ENCODE data around the gene ACACA.

The ACACA gene

GRCh38 chr17:37212179-37212578 lies 194.5 kb downstream of the ACACA start:
- no peaks in the 10 kb centered on the region for H3K9me3 ChIP-seq (replicated peaks in 1 of 11)
- no peak overlapping the region for H3K4me3 ChIP-seq
- TF ChIP-seq Cebpa-rat (IDR thresholded peaks at IDR 0.05): no peak
- H3K4me2 ChIP-seq: no peak overlapping the region
- peaks cover 56 to 99% (median 93%) of the 10 kb centered on the region in 11 experiments for H3K36me3 ChIP-seq
- peaks cover 10 to 26% (median 16%) of the 10 kb centered on the region in 10 experiments for H3K4me1 ChIP-seq
- no peak overlapping the region for H3K27ac ChIP-seq
- H4K20me1 ChIP-seq: peaks cover 0 to 15% (median 3%) of the 10 kb centered on the region in 11 experiments; a peak in 6 of 22 replicates
- no peaks in the 10 kb centered on the region for H3K27me3 ChIP-seq
- no peak overlapping the region for H3K9ac ChIP-seq

DNA sequence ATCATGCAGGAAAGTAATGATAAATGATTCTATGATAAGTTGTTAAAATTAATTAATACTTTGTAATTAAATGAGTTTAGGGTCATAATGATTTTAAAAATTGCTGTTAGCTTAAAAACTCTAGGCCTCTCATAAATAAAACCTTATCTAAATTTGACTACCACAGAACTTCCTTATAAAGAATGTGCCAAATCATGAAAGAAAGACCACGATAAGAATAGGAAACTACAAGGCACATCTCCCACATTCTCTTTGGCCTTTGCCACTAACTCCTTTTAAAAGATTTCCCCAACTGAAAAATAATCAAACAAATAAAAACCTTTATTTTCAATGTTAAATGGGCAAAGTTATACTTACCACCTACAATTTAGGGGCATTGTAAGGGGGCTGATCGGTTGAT lies 195.5 kb downstream of the ACACA start:
- H3K9ac ChIP-seq: no peak overlapping the region
- peaks cover 60 to 100% (median 93%) of the 10 kb centered on the region in 11 experiments for H3K36me3 ChIP-seq
- H3K4me1 ChIP-seq: peaks cover 10 to 26% (median 16%) of the 10 kb centered on the region in 10 experiments
- TF ChIP-seq Cebpa-rat (IDR thresholded peaks at IDR 0.05): no peak
- H3K4me2 ChIP-seq: peak overlapping the region in 1 of 11 experiments; percentile 10; a peak in 3 of 22 replicates
- H3K9me3 ChIP-seq (replicated peaks in 1 of 11): no peaks in the 10 kb centered on the region
- no peak overlapping the region for H3K4me3 ChIP-seq
- H4K20me1 ChIP-seq: peaks cover 0 to 15% (median 0%) of the 10 kb centered on the region in 11 experiments; a peak in 6 of 22 replicates
- no peaks in the 10 kb centered on the region for H3K27me3 ChIP-seq
- no peak overlapping the region for H3K27ac ChIP-seq

DNA sequence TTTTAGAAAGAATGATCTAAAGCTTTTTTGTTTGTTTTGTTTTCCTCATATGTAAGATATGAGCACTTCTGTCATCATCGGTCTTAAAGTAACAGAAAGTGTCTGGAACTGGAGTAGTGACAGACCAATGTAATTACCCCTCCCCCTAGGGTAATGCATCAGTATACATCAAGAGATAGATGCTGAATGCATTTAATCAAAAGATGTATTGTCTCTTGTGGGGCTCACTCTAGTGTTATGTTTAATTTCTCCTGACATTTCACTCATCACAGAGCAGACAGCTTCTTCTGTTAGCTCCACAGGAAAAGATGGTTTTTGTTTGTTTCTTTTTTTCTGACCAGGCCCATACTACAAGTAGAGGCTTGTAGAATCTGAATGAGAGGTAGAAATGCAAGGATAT lies 199.5 kb downstream of the ACACA start:
- H3K36me3 ChIP-seq: peaks cover 70 to 98% (median 91%) of the 10 kb centered on the region in 11 experiments
- no peak overlapping the region for H3K4me2 ChIP-seq
- no peaks in the 10 kb centered on the region for H3K27me3 ChIP-seq
- H4K20me1 ChIP-seq: peaks cover 0 to 7% (median 0%) of the 10 kb centered on the region in 11 experiments; a peak in 6 of 22 replicates
- peaks cover 10 to 26% (median 16%) of the 10 kb centered on the region in 10 experiments for H3K4me1 ChIP-seq
- H3K27ac ChIP-seq: no peak overlapping the region
- no peaks in the 10 kb centered on the region for H3K9me3 ChIP-seq (replicated peaks in 1 of 11)
- H3K9ac ChIP-seq: no peak overlapping the region
- no peak for TF ChIP-seq Cebpa-rat (IDR thresholded peaks at IDR 0.05)
- no peak overlapping the region for H3K4me3 ChIP-seq

DNA sequence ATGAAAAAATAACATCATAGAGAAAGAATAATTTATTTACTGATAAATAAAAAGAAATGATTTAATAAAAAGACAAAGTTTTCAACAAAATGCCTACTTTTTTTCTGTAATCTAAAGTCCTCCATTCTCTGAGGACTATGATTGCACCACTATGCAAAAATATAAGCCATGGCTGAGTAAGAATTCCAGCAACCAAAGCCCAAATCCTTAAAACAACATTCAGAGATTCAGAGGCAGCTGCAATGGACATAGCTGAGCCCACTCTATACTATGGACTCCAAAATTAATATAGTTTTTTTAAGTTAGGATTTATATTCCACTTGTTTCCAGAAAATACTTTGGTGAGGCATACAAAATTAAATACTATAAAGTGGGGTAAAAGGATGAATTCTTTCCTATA lies 200.3 kb downstream of the ACACA start:
- peaks cover 6 to 22% (median 13%) of the 10 kb centered on the region in 10 experiments for H3K4me1 ChIP-seq
- H3K27me3 ChIP-seq: no peaks in the 10 kb centered on the region
- no peak overlapping the region for H3K27ac ChIP-seq
- no peak overlapping the region for H3K9ac ChIP-seq
- no peak for TF ChIP-seq Cebpa-rat (IDR thresholded peaks at IDR 0.05)
- no peak overlapping the region for H3K4me3 ChIP-seq
- no peak overlapping the region for H3K4me2 ChIP-seq
- peaks cover 78 to 98% (median 91%) of the 10 kb centered on the region in 11 experiments for H3K36me3 ChIP-seq
- no peaks in the 10 kb centered on the region; a peak in 3 of 22 replicates for H4K20me1 ChIP-seq
- no peaks in the 10 kb centered on the region for H3K9me3 ChIP-seq (replicated peaks in 1 of 11)

DNA sequence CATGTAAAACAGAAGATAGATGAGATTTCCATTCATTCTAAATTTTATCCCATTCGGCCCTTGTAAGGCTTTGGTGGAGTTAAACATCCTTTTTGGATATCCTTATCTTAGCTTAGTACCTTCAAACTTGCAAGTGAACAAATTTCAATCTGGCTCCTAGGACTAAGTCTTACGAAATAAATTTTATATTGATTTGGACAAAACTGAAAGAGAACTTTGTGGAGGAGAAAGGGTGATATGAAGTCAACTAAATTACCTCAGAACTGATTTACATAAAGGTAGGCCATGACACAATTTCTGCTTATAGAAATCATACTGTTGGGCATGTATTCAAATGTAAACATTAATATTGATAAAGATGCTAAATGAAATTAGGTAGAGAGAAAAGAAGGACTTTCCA lies 206.1 kb downstream of the ACACA start:
- H3K27me3 ChIP-seq: no peaks in the 10 kb centered on the region
- TF ChIP-seq Cebpa-rat (IDR thresholded peaks at IDR 0.05): no peak
- peaks cover 0 to 11% (median 0%) of the 10 kb centered on the region in 11 experiments; a peak in 3 of 22 replicates for H4K20me1 ChIP-seq
- H3K4me2 ChIP-seq: no peak overlapping the region
- H3K9ac ChIP-seq: no peak overlapping the region
- H3K4me3 ChIP-seq: no peak overlapping the region
- no peak overlapping the region for H3K27ac ChIP-seq
- peaks cover 64 to 94% (median 76%) of the 10 kb centered on the region in 11 experiments for H3K36me3 ChIP-seq
- H3K4me1 ChIP-seq: peaks cover 0 to 23% (median 5%) of the 10 kb centered on the region in 10 experiments; a peak in 9 of 20 replicates
- H3K9me3 ChIP-seq (replicated peaks in 1 of 11): no peaks in the 10 kb centered on the region

DNA sequence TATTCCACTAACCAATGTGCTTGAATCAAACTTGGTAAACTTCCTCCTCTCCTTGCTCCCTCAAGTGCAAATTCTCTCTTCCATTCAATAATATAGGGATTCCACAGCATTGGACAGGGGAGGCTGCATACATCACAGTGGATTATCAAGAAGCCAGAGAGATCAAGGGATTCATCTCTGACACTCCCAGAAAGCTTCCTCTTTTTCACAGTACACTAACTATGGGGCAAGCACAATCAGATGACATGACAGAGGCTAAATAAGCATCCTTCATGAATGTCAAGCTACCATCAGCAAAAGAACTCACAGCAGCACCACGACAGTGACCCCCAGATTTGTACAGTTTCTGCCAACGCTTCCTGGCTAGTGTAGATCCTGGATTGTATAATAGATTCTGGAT lies 209.3 kb downstream of the ACACA start:
- no peaks in the 10 kb centered on the region for H3K9me3 ChIP-seq (replicated peaks in 1 of 11)
- peaks cover 54 to 91% (median 73%) of the 10 kb centered on the region in 11 experiments for H3K36me3 ChIP-seq
- peaks cover 0 to 23% (median 5%) of the 10 kb centered on the region in 10 experiments; a peak in 9 of 20 replicates for H3K4me1 ChIP-seq
- TF ChIP-seq Cebpa-rat (IDR thresholded peaks at IDR 0.05): no peak
- no peak overlapping the region for H3K9ac ChIP-seq
- H3K27me3 ChIP-seq: no peaks in the 10 kb centered on the region
- no peak overlapping the region for H3K4me3 ChIP-seq
- H3K27ac ChIP-seq: peak overlapping the region in 1 of 11 experiments; percentile 21; a peak in 1 of 22 replicates
- H3K4me2 ChIP-seq: peak overlapping the region in 1 of 11 experiments; percentile 14; a peak in 1 of 22 replicates
- peaks cover 0 to 11% (median 0%) of the 10 kb centered on the region in 11 experiments; a peak in 2 of 22 replicates for H4K20me1 ChIP-seq

GRCh38 chr17:37194208-37194607 lies 212.4 kb downstream of the ACACA start:
- no peak overlapping the region for H3K9ac ChIP-seq
- peaks cover 60 to 91% (median 75%) of the 10 kb centered on the region in 11 experiments for H3K36me3 ChIP-seq
- no peaks in the 10 kb centered on the region for H3K27me3 ChIP-seq
- no peak for TF ChIP-seq Cebpa-rat (IDR thresholded peaks at IDR 0.05)
- H3K9me3 ChIP-seq (replicated peaks in 1 of 11): no peaks in the 10 kb centered on the region
- peaks cover 0 to 17% (median 5%) of the 10 kb centered on the region in 10 experiments; a peak in 9 of 20 replicates for H3K4me1 ChIP-seq
- peaks cover 0 to 11% (median 0%) of the 10 kb centered on the region in 11 experiments; a peak in 2 of 22 replicates for H4K20me1 ChIP-seq
- no peak overlapping the region for H3K27ac ChIP-seq
- no peak overlapping the region for H3K4me2 ChIP-seq
- no peak overlapping the region for H3K4me3 ChIP-seq

GRCh38 chr17:37191219-37191618 lies 215.4 kb downstream of the ACACA start:
- TF ChIP-seq Cebpa-rat (IDR thresholded peaks at IDR 0.05): no peak
- H3K4me3 ChIP-seq: no peak overlapping the region
- H3K4me1 ChIP-seq: no peaks in the 10 kb centered on the region
- H3K36me3 ChIP-seq: peaks cover 77 to 95% (median 89%) of the 10 kb centered on the region in 11 experiments
- no peaks in the 10 kb centered on the region for H3K9me3 ChIP-seq (replicated peaks in 1 of 11)
- no peaks in the 10 kb centered on the region for H3K27me3 ChIP-seq
- no peak overlapping the region for H3K4me2 ChIP-seq
- H3K27ac ChIP-seq: no peak overlapping the region
- H4K20me1 ChIP-seq: no peaks in the 10 kb centered on the region
- no peak overlapping the region for H3K9ac ChIP-seq

GRCh38 chr17:37190493-37190892 lies 216.1 kb downstream of the ACACA start:
- no peak overlapping the region for H3K9ac ChIP-seq
- H3K9me3 ChIP-seq (replicated peaks in 1 of 11): no peaks in the 10 kb centered on the region
- H3K4me2 ChIP-seq: no peak overlapping the region
- no peaks in the 10 kb centered on the region for H3K27me3 ChIP-seq
- no peak overlapping the region for H3K27ac ChIP-seq
- H3K4me3 ChIP-seq: no peak overlapping the region
- H3K4me1 ChIP-seq: no peaks in the 10 kb centered on the region
- H4K20me1 ChIP-seq: no peaks in the 10 kb centered on the region
- TF ChIP-seq Cebpa-rat (IDR thresholded peaks at IDR 0.05): no peak
- peaks cover 84 to 96% (median 91%) of the 10 kb centered on the region in 11 experiments for H3K36me3 ChIP-seq

- Histone ChIP-seq H3K4me3 (no peak overlapping the region), H4K20me1 (no peaks in the 10 kb centered on the region), H3K27ac (no peak overlapping the region), H3K4me2 (no peak overlapping the region), H3K9ac (no peak overlapping the region), H3K27me3 (no peaks in the 10 kb centered on the region), H3K9me3 (replicated peaks in 1 of 11) (no peaks in the 10 kb centered on the region), H3K4me1 (no peaks in the 10 kb centered on the region), H3K36me3 (peaks cover 84 to 98% (median 92%) of the 10 kb centered on the region in 11 experiments)
- no peak for TF ChIP-seq Cebpa-rat (IDR thresholded peaks at IDR 0.05)
Measured at GRCh38 chr17:37188157-37188556, 218.5 kb downstream of the ACACA start.
